Measurements from ENCODE around the gene CYP4X1. TPM values are rescaled to one million over a fixed set of nuclear protein-coding genes. Genes with fewer than 3 reads are reported as not detected.
"Not testable (repeated sequence)": the region's sequence is repeated elsewhere in the genome, so short reads cannot be mapped to it uniquely, and the experiment has no call there.

The CYP4X1 gene
- total and polyA plus RNA-seq, 2 donors (not counting 1 experiment from before 2014, with no cell fraction given), result 0.02 TPM; not detected in 1

- H3K79me2 ChIP-seq (ENCODE audit: control insufficient read depth, insufficient read depth, low read length); H3K9ac ChIP-seq (ENCODE audit: insufficient read depth, low read length); H2AFZ ChIP-seq (ENCODE audit: low read length); H3K36me3 ChIP-seq (ENCODE audit: control insufficient read depth, insufficient read depth, low read length); H3K4me1 ChIP-seq (ENCODE audit: control insufficient read depth, extremely low read depth, insufficient read depth, low read length); H3K4me2 ChIP-seq (ENCODE audit: extremely low read depth, insufficient read depth, low read length); H3K4me3 ChIP-seq (replicated peaks in 1 of 4; ENCODE audit: control extremely low read depth in 1 of 4, insufficient read depth in 1 of 4, low read depth in 3 of 4, low read length in 4 of 4); H4K20me1 ChIP-seq (ENCODE audit: control insufficient read depth, extremely low read depth, insufficient read depth, low read length); H3K27ac ChIP-seq (ENCODE audit: insufficient read depth, low read length); H3K9me3 ChIP-seq (ENCODE audit: control insufficient read depth, insufficient read depth, low read depth, low read length); H3K27me3 ChIP-seq (ENCODE audit: control insufficient read depth, insufficient read depth, low read length): not testable (repeated sequence)
- peak; percentile 11 to 37 for TF ChIP-seq CTCF (conservative IDR thresholded peaks at IDR 0.05 in 1 of 2, IDR thresholded peaks at IDR 0.05 in 1 of 2; ENCODE audit: low read depth in 1 of 2, low read length in 2 of 2)
- peak; percentile 6 to 12 for DNase-seq (ENCODE audit: low read depth in 2 of 2)
These were observed 65.9 kb downstream of the CYP4X1 start for GRCh38 chr1:47089356-47089755.

GRCh38 chr1:47091476-47091875, 68.0 kb downstream of the CYP4X1 start:
- not testable (repeated sequence) for H2AFZ ChIP-seq (ENCODE audit: low read length); H3K9me3 ChIP-seq (ENCODE audit: control insufficient read depth, insufficient read depth, low read depth, low read length); H3K79me2 ChIP-seq (ENCODE audit: control insufficient read depth, insufficient read depth, low read length); H3K27ac ChIP-seq (ENCODE audit: insufficient read depth, low read length); H3K9ac ChIP-seq (ENCODE audit: insufficient read depth, low read length); H3K27me3 ChIP-seq (ENCODE audit: control insufficient read depth, insufficient read depth, low read length); H4K20me1 ChIP-seq (ENCODE audit: control insufficient read depth, extremely low read depth, insufficient read depth, low read length); H3K4me2 ChIP-seq (ENCODE audit: extremely low read depth, insufficient read depth, low read length); H3K36me3 ChIP-seq (ENCODE audit: control insufficient read depth, insufficient read depth, low read length); H3K4me3 ChIP-seq (replicated peaks in 1 of 4; ENCODE audit: control extremely low read depth in 1 of 4, insufficient read depth in 1 of 4, low read depth in 3 of 4, low read length in 4 of 4); DNase-seq (ENCODE audit: low read depth in 2 of 2); H3K4me1 ChIP-seq (ENCODE audit: control insufficient read depth, extremely low read depth, insufficient read depth, low read length)
- TF ChIP-seq CTCF (conservative IDR thresholded peaks at IDR 0.05 in 1 of 2, IDR thresholded peaks at IDR 0.05 in 1 of 2; ENCODE audit: low read depth in 1 of 2, low read length in 2 of 2), result peak in 1 of 2 donors; percentile 4

Other genes starting within 250 kb of the CYP4X1 start
- gene CYP4B1, start 224.6 kb upstream of the CYP4X1 start, total RNA-seq, result not detected in 2 replicates
- not detected in 2 replicates for gene CYP4B1, start 224.6 kb upstream of the CYP4X1 start, polyA plus RNA-seq
- not detected in 2 replicates for gene CYP4A11, start 82.2 kb upstream of the CYP4X1 start, total RNA-seq
- not detected in 2 replicates for gene CYP4A11, start 82.2 kb upstream of the CYP4X1 start, polyA plus RNA-seq
- not detected in 2 replicates for gene CYP4Z1, start 43.6 kb downstream of the CYP4X1 start, total RNA-seq
- gene CYP4Z1, start 43.6 kb downstream of the CYP4X1 start, polyA plus RNA-seq, result not detected in 2 replicates
- gene CYP4A22, start 113.8 kb downstream of the CYP4X1 start, total RNA-seq, result not detected in 2 replicates
- gene CYP4A22, start 113.8 kb downstream of the CYP4X1 start, polyA plus RNA-seq, result not detected in 2 replicates
- not detected in 2 replicates for gene PDZK1IP1, start 166.4 kb downstream of the CYP4X1 start, total RNA-seq
- gene PDZK1IP1, start 166.4 kb downstream of the CYP4X1 start, polyA plus RNA-seq, result not detected in 2 replicates
- gene TAL1, start 208.6 kb downstream of the CYP4X1 start, total RNA-seq, result under 0.01 TPM in 1 of 2 replicates, not detected in the other
- 0.01 TPM in 1 of 2 replicates, not detected in the other for gene TAL1, start 208.6 kb downstream of the CYP4X1 start, polyA plus RNA-seq